HG03571 (cell line): ENCODE results near the gene ZFP82.

Experiments
- ATAC-seq: cut with Tn5 transposase; IDR thresholded peaks from one replicate; pipeline ENCODE4 v1.9.1; 2021; ENCODE audit not compliant: unreplicated experiment

ZFP82 gene

GRCh38 chr19:36373638-36374156 lies 44.7 kb downstream of the ZFP82 start:
- ATAC-seq: no peak

- no peak for ATAC-seq
Measured at GRCh38 chr19:36371886-36372285, 46.6 kb downstream of the ZFP82 start.

DNA sequence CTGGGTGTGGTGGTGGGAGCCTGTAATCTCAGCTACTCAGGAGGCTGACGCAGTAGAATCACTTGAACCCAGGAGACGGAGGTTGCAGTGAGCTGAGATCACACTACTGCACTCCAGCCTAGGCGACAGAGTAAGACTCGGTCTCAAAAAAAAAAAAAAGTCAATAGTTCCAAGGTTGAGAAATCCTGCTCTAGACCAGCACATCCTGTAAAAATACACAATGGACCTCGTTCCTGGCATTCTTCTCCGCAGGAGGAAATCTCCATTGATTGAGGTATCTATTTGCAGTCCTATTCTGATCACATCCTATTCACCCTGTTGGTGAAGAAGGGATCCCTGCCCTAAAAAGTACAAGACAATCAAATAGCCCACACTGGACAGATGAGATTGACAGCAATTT lies 54.6 kb downstream of the ZFP82 start:
- ATAC-seq: no peak
